HG03159 (cell line): Measurements from ENCODE around the gene ACTN1.

ENCODE experiments used
- ATAC-seq: cut with Tn5 transposase; IDR thresholded peaks from one replicate; pipeline ENCODE4 v1.9.1; 2021; ENCODE audit warnings: mild to moderate bottlenecking, moderate library complexity; ENCODE audit not compliant: unreplicated experiment

ACTN1 gene

DNA sequence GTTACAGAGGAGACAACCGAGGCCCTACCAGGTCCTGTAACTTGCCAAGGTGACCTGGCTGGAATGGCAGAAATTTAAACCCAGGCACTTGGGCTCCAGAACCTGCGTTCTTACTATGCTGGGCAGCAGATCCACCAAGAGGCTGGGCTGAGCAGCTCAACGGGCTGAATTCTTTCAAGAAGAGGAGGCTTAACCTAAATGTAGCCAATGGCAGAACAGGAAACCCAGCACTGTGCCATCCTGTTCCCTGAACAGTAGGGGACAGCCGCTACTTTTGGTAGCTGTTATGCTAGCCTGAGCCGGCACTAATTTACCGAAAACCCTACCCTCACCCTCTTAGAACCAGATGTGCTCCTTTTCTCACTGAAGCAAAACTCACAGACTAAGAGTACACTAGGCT lies 86.1 kb downstream of the ACTN1 start:
- ATAC-seq = no peak

- no peak for ATAC-seq
Observed at GRCh38 chr14:68891851-68892660, 87.0 kb downstream of the ACTN1 start.

DNA sequence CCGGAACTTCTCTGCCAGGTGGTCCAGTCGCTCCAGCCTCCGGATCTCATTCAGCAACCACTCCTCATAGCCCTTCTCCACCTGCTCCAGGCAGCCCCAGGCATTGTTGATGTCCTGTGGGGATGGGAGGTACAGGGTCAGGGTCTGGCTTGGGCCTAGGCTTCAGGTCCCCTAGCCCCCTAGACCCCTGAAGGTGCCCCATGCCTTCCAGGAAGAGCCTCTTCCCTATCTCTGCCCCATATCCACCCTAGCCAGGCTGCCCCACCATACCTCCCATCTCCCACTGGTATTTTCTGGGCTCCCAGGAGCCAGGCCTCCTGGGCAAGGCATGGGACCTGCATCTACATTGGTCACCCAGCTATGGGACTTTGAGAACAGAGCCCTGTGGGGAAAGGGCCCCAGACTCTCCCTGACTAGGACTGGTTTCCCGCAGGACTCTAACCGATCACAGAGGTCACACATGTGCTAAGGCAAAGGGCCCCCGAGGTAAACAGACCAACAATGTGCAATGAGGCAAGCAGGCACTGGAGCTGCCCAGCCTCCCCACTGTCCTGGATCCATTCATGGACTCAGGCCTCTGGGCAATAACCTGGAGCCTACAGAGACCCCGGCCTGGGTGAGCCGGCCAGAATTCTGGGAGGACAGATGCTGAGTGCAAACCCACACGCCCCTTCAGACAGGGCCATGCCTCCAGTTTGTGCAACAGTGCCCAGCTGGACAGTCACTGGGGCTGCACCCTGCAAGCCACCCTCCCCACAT lies 88.8 kb downstream of the ACTN1 start:
- ATAC-seq = no peak

GRCh38 chr14:68888883-68889282 lies 90.2 kb downstream of the ACTN1 start:
- ATAC-seq = no peak

DNA sequence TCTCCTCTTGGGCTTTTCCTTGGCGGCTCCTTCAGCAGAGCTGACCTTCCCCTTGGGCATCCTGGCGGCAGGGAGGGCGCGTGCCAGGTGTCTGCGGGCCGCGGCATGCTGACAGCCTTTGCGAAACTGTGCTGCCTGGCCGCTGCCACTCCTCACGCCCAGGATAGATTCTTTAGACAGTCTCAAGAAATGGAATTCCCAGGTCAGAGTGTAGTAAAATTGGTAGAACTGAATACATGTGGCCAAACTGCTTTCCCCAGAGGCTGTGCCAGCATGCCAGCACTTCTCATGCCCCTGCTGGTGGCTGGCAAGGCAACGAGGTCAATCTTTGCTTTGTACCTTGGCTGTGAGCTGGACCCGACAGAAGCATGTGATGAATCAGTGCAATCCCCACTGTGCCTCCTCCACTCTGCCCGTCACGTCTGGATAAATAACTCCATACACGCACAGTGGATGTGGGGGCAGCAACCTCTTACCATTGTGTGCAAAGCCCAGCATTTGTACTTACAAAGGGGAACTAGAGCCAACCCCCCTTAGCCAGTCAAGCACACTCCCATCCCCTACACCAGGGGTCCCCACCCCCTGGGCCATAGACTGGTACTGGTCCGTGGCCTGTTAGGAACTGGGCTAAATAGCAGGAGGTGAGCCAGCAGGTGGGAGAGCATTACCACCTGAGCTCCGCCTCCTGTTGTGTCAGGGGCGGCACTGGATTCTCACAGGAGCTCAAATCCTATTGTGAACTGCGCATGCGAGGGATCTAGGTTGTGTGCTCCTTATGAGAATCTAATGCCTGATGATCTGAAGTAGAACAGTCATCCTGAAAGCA lies 90.9 kb downstream of the ACTN1 start:
- ATAC-seq = no peak

GRCh38 chr14:68886109-68886434 lies 93.0 kb downstream of the ACTN1 start:
- ATAC-seq = no peak

DNA sequence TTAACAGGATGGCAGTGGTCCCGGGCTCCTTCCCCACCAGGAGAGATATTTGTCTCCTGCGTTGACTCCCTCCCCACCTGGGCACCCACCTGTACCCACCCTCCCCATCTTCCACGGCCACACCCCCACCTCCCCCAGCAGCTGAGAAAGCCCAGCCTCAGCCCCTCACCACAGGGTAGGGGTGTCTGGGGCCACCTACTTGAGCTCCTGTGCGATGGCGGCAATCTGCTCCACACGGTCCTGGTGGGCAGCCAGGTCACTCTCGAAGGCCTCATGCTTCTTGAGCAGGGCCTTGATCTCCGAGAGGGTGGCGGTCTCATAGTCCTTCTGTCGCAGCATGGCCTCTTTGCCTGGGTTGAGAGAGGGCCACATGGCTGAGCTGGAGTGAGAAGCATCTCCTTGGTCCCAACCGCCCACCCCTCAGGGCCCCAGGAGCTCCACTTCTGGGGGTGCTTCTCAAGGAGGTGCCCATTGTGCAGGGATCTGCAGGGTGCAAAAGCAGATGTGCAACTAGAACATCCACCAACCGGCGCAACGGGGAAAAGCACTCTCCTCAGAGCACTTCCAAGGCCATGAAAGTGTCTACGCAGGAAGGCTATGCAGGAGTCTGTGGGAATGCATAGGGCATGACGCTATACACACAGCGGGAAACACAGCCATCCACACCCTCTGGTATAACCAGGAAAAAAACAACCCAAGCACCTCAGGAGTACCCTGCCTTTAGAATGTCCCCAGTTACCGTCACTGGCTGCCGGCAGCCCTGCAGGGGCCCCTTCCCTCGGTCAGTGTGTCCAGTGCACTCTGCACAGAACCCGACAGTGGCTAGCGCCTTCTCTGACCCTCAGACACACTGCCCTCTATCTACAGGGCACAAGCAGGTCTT lies 93.6 kb downstream of the ACTN1 start:
- ATAC-seq = no peak

DNA sequence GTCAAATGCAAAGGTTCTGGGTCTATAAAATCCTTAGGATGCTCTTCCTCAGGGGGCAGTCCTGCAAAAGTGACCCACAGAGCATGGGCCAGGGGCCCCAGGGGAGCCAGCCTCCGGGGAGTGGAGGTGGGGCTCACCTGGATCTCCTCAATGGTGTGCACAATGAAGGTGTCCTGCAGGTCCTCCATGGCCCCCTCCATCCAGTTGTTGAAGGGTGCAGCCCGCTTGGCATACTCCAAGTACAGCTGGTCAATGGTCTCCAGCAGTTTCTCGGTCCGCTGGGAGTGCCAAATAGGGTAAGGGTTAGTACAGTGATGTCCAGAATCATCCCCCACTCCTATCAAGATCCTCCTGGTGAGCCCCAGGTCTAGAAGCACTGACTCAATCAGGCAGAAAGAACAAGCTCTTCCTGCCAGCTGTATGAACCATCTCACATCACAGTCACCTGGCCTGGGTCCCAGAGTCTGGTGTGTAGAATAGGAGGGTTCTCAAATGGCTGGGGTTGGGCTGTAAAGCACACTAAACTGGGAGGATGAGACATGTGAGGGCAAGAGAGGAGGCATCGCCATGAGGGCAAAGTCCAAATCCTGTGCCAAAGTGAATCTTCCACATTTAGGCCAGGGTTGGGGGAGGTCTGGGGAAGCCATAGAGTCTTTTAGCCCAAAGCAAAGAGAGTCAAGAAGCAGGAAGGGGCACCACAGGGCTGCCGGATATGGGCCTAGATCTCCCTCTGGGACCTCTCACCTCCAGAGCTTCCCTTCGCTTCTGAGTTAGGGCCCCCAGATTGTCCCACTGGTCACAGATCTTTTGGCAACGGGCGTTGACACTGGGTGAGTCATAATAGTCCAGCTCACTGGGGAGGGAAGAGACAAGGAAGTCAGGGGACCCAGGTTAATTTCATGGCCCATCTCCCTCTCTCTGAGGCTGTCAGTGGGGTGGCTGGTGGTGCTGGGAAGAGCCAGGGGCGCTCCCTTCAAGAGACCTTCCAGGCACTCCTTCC lies 94.8 kb downstream of the ACTN1 start:
- no peak for ATAC-seq

DNA sequence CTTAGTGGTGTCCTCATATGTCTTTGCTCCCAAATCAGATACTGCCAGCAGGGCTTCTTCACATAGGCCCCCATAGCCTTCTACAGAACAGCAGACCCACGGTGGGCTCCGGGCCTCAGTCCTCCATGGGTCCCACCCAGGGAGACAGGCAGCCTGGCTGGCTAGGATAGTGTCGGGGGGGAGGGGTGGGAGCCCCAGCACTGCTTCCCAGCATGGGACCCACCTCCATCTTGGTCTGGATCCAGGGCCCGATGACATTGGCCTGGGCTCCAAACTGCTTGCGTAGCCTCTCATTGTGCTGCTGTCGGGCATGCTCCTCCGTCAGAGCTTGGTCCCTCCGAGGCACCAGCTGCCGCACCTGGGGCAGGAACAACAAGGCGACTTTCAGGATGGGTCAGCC lies 96.9 kb downstream of the ACTN1 start:
- no peak for ATAC-seq

- no peak for ATAC-seq
Observed at GRCh38 chr14:68881396-68881795, 97.7 kb downstream of the ACTN1 start.

DNA sequence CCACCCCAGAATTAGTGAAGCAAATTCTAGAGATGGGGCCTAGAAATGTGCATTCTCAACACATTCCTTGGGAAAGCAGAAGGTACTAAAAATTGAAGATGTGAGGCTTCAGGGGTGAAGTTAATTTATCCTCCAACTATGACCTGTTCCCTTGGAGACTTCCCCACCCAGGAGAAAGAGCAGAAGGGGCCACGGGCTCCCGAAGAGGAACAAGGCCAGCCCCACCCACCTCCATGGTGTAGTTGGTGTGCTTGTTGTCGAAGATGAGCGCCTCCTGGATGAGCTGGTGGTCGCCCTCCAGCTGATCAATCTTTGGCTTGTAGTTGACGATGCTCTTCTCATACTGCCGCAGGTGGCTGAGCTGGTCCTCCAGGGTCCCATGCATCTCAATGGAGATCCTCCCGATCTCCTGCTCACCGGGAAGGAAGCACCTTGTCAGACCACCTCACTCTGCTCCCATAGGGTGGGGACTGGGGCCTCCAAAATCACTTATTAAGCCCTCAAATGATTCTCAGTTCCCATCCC lies 98.5 kb downstream of the ACTN1 start:
- no peak for ATAC-seq

- ATAC-seq = no peak
Observed at GRCh38 chr14:68879841-68880575, 99.1 kb downstream of the ACTN1 start.

DNA sequence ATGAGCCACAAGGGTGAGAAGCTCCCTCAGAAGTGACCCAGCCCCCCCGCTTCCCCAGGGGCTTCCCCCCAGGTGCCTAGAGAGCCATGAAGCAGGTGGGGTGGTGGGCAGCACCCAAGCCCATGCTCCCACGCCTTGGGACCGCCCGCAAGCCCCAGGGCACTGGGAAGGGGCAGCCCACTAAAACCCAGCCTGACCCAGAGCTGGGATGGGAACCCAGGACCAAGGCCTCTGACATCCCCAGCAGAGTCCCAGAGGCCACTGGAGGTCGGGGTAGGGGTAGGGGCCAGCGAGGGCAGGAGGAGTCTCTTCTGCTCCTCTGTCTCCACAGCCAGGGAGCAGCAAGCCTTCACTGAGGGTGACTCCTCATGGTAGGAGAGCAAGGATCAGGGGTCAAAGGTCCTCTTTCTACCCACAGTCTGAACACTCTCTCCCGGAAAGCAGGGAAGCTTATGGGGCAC lies 99.8 kb downstream of the ACTN1 start:
- ATAC-seq = no peak

DNA sequence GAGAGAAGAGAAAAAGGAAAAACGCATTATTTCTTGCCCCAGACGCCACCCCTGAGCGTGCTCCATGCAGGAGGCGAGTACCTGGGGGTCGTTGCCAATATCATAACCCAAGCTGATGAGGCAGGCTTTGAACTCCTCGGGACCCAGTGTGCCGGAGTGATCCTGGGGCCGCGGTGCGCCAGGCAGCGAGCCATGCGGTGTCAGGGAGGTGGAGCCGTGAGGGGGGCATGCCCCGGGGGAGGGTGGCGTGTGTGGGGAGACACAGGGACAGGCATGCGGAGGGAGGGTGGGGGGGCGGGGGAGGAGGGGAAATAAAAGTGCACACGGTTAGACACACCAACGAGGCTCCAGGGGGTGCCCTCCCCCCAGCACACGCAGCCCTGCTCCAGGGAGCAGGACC lies 100.2 kb downstream of the ACTN1 start:
- ATAC-seq = no peak

- no peak for ATAC-seq
Observed at GRCh38 chr14:68877993-68878575, 101.0 kb downstream of the ACTN1 start.

DNA sequence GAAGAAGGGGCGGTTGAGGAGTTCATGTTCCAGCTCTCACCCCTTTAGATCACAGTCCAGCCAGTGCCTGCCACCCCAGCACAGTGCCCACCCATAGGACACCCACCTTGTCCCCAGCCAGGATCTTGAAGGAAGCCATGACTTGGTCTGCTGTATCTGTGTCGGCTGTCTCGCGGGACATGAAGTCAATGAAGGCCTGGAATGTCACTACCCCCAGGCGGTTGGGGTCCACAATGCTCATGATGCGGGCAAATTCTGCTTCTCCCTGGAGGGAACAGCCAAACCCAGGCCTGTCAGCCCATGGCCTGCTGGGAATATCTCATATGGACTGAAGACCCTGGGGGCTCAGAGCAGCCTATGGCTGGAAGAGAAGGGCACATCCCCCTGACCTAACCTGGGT lies 102.1 kb downstream of the ACTN1 start:
- ATAC-seq = no peak

DNA sequence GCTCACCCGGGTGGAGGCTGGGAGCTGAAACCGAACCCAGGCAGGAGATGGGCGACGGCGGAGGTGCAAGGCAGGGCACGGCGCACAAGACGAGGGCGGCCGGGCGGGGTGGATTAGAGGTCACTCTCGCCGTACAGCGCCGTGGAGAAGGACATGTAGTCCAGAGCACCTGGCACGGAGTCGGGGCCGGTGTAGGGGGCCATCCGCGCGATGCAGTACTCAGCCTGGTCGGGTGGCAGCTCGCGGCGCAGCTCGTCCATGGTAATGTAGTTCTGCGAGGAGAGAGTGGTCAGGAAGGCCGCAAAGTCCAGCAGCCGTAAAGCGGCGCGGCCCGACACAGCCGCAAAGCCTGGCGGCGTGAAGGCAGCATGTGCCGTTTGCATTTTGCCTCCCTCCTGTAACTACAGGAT lies 104.4 kb downstream of the ACTN1 start:
- no peak for ATAC-seq

DNA sequence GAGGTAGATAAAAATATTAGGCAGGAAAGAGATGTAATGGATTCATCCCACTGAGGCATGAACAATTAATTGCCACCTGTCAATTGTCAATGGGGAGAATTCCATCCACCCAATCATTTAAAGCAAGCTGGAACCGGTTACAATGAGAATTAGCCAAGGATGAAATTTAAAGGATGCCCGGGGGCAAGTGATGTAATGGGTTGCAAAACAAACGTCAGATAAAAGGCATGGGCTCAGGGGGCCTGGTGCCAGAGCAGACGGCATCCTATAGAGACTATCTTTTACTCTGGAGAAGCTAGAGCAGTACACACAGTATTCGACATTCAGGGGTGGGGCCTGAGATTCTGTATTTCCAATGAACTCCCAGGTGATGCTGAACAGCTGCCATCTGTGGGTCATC lies 105.7 kb downstream of the ACTN1 start:
- no peak for ATAC-seq
